GM12891 (cell line): ENCODE results near the gene RABAC1.

Experiments used
- POLR2A ChIP-seq: IDR thresholded peaks from 2 replicates; pipeline ENCODE4 v1.6.1; 2011; ENCODE audit warnings: low read depth, low read length, control low read depth
- POLR2AphosphoS5 ChIP-seq: IDR thresholded peaks from 2 replicates; pipeline ENCODE4 v1.6.1; 2011; ENCODE audit warnings: low read depth, low read length, control low read depth
- POU2F2 ChIP-seq: IDR thresholded peaks from 2 replicates; pipeline ENCODE4 v1.6.1; 2011; ENCODE audit warnings: low read depth, mild to moderate bottlenecking, control low read depth, low read length, moderate library complexity
- SPI1 ChIP-seq: IDR thresholded peaks from 2 replicates; pipeline ENCODE4 v1.6.1; 2011; ENCODE audit warnings: low read depth, low read length, control low read depth
- TAF1 ChIP-seq: IDR thresholded peaks from 2 replicates; pipeline ENCODE4 v1.6.1; 2011; ENCODE audit warnings: low read depth, low read length, control low read depth

GRCh38 chr19:41919948-41920712 is 39.0 kb downstream of the RABAC1 start:
- TF ChIP-seq POLR2AphosphoS5 (0 out of 2 replicates have a peak, but pooled peaks have one; percentile 39), POLR2A (0 out of 2 replicates have a peak, but pooled peaks have one; percentile 20), SPI1 (no peak), TAF1 (no peak), POU2F2 (0 out of 2 replicates have a peak, but pooled peaks have one; percentile 32)
